ENCODE measurements around the gene HPN.

DNA sequence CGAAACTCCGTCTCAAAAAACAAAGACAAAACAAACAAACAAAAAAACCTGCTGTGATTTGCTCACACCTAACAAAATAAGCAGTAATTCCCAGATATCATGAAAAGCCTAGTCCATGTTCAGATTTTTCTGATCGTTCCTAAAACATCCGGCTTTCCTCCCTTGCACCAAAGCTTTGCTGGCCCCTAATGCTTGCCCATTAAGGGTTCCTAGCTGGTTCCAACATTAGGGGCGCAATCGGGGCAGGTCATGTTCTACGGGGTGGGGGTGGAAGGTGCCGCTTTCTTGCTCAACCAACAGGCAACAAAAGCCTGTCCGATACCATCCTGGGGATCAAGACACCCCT is 48.6 kb downstream of the HPN start:
- no peak for TF ChIP-seq FOXJ3 (CRISPR knock-in tag; IDR thresholded peaks at IDR 0.05; ENCODE audit: borderline replicate concordance)
- no peak for TF ChIP-seq KLF16 (CRISPR knock-in tag; IDR thresholded peaks at IDR 0.05)
- TF ChIP-seq BHLHE40 (IDR thresholded peaks at IDR 0.05; ENCODE audit: low read length), result no peak
- no peak for TF ChIP-seq ZNF780A (CRISPR knock-in tag; IDR thresholded peaks at IDR 0.05)
- no peak for TF ChIP-seq RXRA (CRISPR knock-in tag; IDR thresholded peaks at IDR 0.05)
- TF ChIP-seq ZNF564 (CRISPR knock-in tag; IDR thresholded peaks at IDR 0.05), result no peak
- TF ChIP-seq NFRKB (IDR thresholded peaks at IDR 0.05), result no peak
- no peak for TF ChIP-seq RBFOX2 (IDR thresholded peaks at IDR 0.05; ENCODE audit: low read depth, low read length)
- TF ChIP-seq, protein P1, sequence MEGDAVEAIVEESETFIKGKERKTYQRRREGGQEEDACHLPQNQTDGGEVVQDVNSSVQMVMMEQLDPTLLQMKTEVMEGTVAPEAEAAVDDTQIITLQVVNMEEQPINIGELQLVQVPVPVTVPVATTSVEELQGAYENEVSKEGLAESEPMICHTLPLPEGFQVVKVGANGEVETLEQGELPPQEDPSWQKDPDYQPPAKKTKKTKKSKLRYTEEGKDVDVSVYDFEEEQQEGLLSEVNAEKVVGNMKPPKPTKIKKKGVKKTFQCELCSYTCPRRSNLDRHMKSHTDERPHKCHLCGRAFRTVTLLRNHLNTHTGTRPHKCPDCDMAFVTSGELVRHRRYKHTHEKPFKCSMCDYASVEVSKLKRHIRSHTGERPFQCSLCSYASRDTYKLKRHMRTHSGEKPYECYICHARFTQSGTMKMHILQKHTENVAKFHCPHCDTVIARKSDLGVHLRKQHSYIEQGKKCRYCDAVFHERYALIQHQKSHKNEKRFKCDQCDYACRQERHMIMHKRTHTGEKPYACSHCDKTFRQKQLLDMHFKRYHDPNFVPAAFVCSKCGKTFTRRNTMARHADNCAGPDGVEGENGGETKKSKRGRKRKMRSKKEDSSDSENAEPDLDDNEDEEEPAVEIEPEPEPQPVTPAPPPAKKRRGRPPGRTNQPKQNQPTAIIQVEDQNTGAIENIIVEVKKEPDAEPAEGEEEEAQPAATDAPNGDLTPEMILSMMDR (CRISPR knock-in tag; IDR thresholded peaks at IDR 0.05), result no peak
- TF ChIP-seq PAF1 (CRISPR knock-in tag; IDR thresholded peaks at IDR 0.05), result no peak
- TF ChIP-seq ZNF776 (CRISPR knock-in tag; IDR thresholded peaks at IDR 0.05), result no peak
- TF ChIP-seq HDAC2 (CRISPR knock-in tag; IDR thresholded peaks at IDR 0.05), result no peak
- TF ChIP-seq, protein P2, sequence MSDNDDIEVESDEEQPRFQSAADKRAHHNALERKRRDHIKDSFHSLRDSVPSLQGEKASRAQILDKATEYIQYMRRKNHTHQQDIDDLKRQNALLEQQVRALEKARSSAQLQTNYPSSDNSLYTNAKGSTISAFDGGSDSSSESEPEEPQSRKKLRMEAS (IDR thresholded peaks at IDR 0.05), result no peak
